ENCODE results near the gene NUP214.

Gene NUP214

GRCh38 chr9:131120620-131121228 lies 4.7 kb upstream of the NUP214 start:
- DNase-seq (ENCODE audit: low spot score in 2 of 2) (no peak), ATAC-seq (no peak)
- H3K4me3 Mint-ChIP-seq, result no peak overlapping the region
- peaks cover 8% of the 10 kb centered on the region for H3K36me3 Mint-ChIP-seq
- no peak overlapping the region for H3K27ac Mint-ChIP-seq
- peaks cover 10% of the 10 kb centered on the region for H3K4me1 Mint-ChIP-seq
- H3K9me3 Mint-ChIP-seq, result no peaks in the 10 kb centered on the region

GRCh38 chr9:131121346-131121745 lies 4.0 kb upstream of the NUP214 start:
- DNase-seq (ENCODE audit: low spot score in 2 of 2) (no peak), ATAC-seq (no peak)
- H3K36me3 Mint-ChIP-seq, result peaks cover 8% of the 10 kb centered on the region
- no peak overlapping the region for H3K27ac Mint-ChIP-seq
- no peak overlapping the region for H3K4me3 Mint-ChIP-seq
- H3K9me3 Mint-ChIP-seq, result no peaks in the 10 kb centered on the region
- H3K4me1 Mint-ChIP-seq, result peaks cover 15% of the 10 kb centered on the region

GRCh38 chr9:131122158-131122557 lies 3.2 kb upstream of the NUP214 start:
- H3K27ac Mint-ChIP-seq, result no peak overlapping the region
- peaks cover 20% of the 10 kb centered on the region for H3K4me1 Mint-ChIP-seq

GRCh38 chr9:131125038-131125287 lies 423 bp upstream of the NUP214 start:
- peaks cover 41% of the 10 kb centered on the region for H3K36me3 Mint-ChIP-seq
- H3K4me3 Mint-ChIP-seq, result peak overlapping the region; percentile 89
- DNase-seq (ENCODE audit: low spot score in 2 of 2) (no peak), ATAC-seq (no peak)
- H3K4me1 Mint-ChIP-seq, result peaks cover 20% of the 10 kb centered on the region
- H3K9me3 Mint-ChIP-seq, result no peaks in the 10 kb centered on the region
- peak overlapping the region; percentile 97 for H3K27ac Mint-ChIP-seq

More at GRCh38 chr9:131122158-131122557, 3.2 kb upstream of the NUP214 start:
- H3K4me3 Mint-ChIP-seq, result no peak overlapping the region
- ATAC-seq, result no peak
- H3K9me3 Mint-ChIP-seq, result no peaks in the 10 kb centered on the region
- peaks cover 13% of the 10 kb centered on the region for H3K36me3 Mint-ChIP-seq
- no peak for DNase-seq (ENCODE audit: low spot score in 2 of 2)

- peaks cover 20% of the 10 kb centered on the region for H3K4me1 Mint-ChIP-seq
- H3K4me3 Mint-ChIP-seq, result peak overlapping the region; percentile 89
- ATAC-seq (no peak), DNase-seq (ENCODE audit: low spot score in 2 of 2) (no peak)
- H3K36me3 Mint-ChIP-seq, result peaks cover 52% of the 10 kb centered on the region
- no peaks in the 10 kb centered on the region for H3K9me3 Mint-ChIP-seq
- H3K27ac Mint-ChIP-seq, result peak overlapping the region; percentile 97
These were observed 657 bp downstream of the NUP214 start for GRCh38 chr9:131126059-131126426.

- Mint-ChIP-seq H3K9me3 (no peaks in the 10 kb centered on the region), H3K27ac (no peak overlapping the region), H3K4me1 (peaks cover 20% of the 10 kb centered on the region), H3K4me3 (no peak overlapping the region), H3K36me3 (peaks cover 83% of the 10 kb centered on the region)
- no peak for ATAC-seq
- no peak for DNase-seq (ENCODE audit: low spot score in 2 of 2)
These were observed 3.8 kb downstream of the NUP214 start for GRCh38 chr9:131129183-131129582.

GRCh38 chr9:131138676-131139075 lies 13.3 kb downstream of the NUP214 start:
- Mint-ChIP-seq H3K36me3 (peaks cover 100% of the 10 kb centered on the region), H3K27ac (no peak overlapping the region)

GRCh38 chr9:131140112-131140511 lies 14.7 kb downstream of the NUP214 start:
- H3K27ac Mint-ChIP-seq, result no peak overlapping the region
- H3K9me3 Mint-ChIP-seq, result no peaks in the 10 kb centered on the region
- H3K4me1 Mint-ChIP-seq, result peaks cover 5% of the 10 kb centered on the region
- no peak overlapping the region for H3K4me3 Mint-ChIP-seq
- no peak for DNase-seq (ENCODE audit: low spot score in 2 of 2)
- H3K36me3 Mint-ChIP-seq, result peaks cover 100% of the 10 kb centered on the region
- ATAC-seq, result no peak

More at GRCh38 chr9:131138676-131139075, 13.3 kb downstream of the NUP214 start:
- Mint-ChIP-seq H3K4me1 (peaks cover 5% of the 10 kb centered on the region), H3K4me3 (no peak overlapping the region), H3K9me3 (no peaks in the 10 kb centered on the region)
- no peak for ATAC-seq
- no peak for DNase-seq (ENCODE audit: low spot score in 2 of 2)

GRCh38 chr9:131140550-131140949 lies 15.2 kb downstream of the NUP214 start:
- ATAC-seq (no peak), DNase-seq (ENCODE audit: low spot score in 2 of 2) (no peak)
- Mint-ChIP-seq H3K9me3 (no peaks in the 10 kb centered on the region), H3K4me1 (peaks cover 5% of the 10 kb centered on the region), H3K27ac (no peak overlapping the region), H3K4me3 (no peak overlapping the region), H3K36me3 (peaks cover 100% of the 10 kb centered on the region)

GRCh38 chr9:131142160-131142559 lies 16.8 kb downstream of the NUP214 start:
- no peak for DNase-seq (ENCODE audit: low spot score in 2 of 2)
- H3K4me1 Mint-ChIP-seq, result no peaks in the 10 kb centered on the region
- no peaks in the 10 kb centered on the region for H3K9me3 Mint-ChIP-seq
- no peak overlapping the region for H3K4me3 Mint-ChIP-seq
- no peak overlapping the region for H3K27ac Mint-ChIP-seq
- peaks cover 100% of the 10 kb centered on the region for H3K36me3 Mint-ChIP-seq
- no peak for ATAC-seq

GRCh38 chr9:131144201-131144600 lies 18.8 kb downstream of the NUP214 start:
- no peak for ATAC-seq
- Mint-ChIP-seq H3K4me1 (no peaks in the 10 kb centered on the region), H3K36me3 (peaks cover 100% of the 10 kb centered on the region), H3K4me3 (no peak overlapping the region), H3K9me3 (no peaks in the 10 kb centered on the region), H3K27ac (peak overlapping the region; percentile 71)
- no peak for DNase-seq (ENCODE audit: low spot score in 2 of 2)

GRCh38 chr9:131145245-131145644 lies 19.9 kb downstream of the NUP214 start:
- Mint-ChIP-seq H3K27ac (peak overlapping the region; percentile 71), H3K36me3 (peaks cover 100% of the 10 kb centered on the region), H3K9me3 (no peaks in the 10 kb centered on the region)

GRCh38 chr9:131146186-131146585 lies 20.8 kb downstream of the NUP214 start:
- Mint-ChIP-seq H3K9me3 (no peaks in the 10 kb centered on the region), H3K36me3 (peaks cover 100% of the 10 kb centered on the region), H3K4me3 (no peak overlapping the region), H3K4me1 (no peaks in the 10 kb centered on the region), H3K27ac (no peak overlapping the region)
- ATAC-seq, result no peak
- no peak for DNase-seq (ENCODE audit: low spot score in 2 of 2)

More at GRCh38 chr9:131145245-131145644, 19.9 kb downstream of the NUP214 start:
- no peak overlapping the region for H3K4me3 Mint-ChIP-seq
- no peaks in the 10 kb centered on the region for H3K4me1 Mint-ChIP-seq
- DNase-seq (ENCODE audit: low spot score in 2 of 2), result no peak
- no peak for ATAC-seq

- peaks cover 100% of the 10 kb centered on the region for H3K36me3 Mint-ChIP-seq
- DNase-seq (ENCODE audit: low spot score in 2 of 2), result no peak
- no peak overlapping the region for H3K4me3 Mint-ChIP-seq
These were observed 22.9 kb downstream of the NUP214 start for GRCh38 chr9:131148276-131148675.

GRCh38 chr9:131148966-131149687 lies 23.7 kb downstream of the NUP214 start:
- ATAC-seq, result no peak
- Mint-ChIP-seq H3K27ac (peak overlapping the region; percentile 43), H3K9me3 (no peaks in the 10 kb centered on the region), H3K4me3 (no peak overlapping the region), H3K4me1 (peaks cover 5% of the 10 kb centered on the region), H3K36me3 (peaks cover 100% of the 10 kb centered on the region)
- DNase-seq (ENCODE audit: low spot score in 2 of 2), result no peak

More at GRCh38 chr9:131148276-131148675, 22.9 kb downstream of the NUP214 start:
- no peaks in the 10 kb centered on the region for H3K9me3 Mint-ChIP-seq
- no peak overlapping the region for H3K27ac Mint-ChIP-seq
- peaks cover 5% of the 10 kb centered on the region for H3K4me1 Mint-ChIP-seq
- no peak for ATAC-seq

GRCh38 chr9:131149688-131150053 lies 24.3 kb downstream of the NUP214 start:
- Mint-ChIP-seq H3K4me3 (no peak overlapping the region), H3K9me3 (no peaks in the 10 kb centered on the region), H3K27ac (peak overlapping the region; percentile 43), H3K36me3 (peaks cover 100% of the 10 kb centered on the region), H3K4me1 (peaks cover 7% of the 10 kb centered on the region)
- DNase-seq (ENCODE audit: low spot score in 2 of 2), result no peak
- ATAC-seq, result no peak
